ENCODE measurements around the gene ZFHX3. TPM values are rescaled to one million over a fixed set of nuclear protein-coding genes. Genes with fewer than 3 reads are reported as not detected.

ZFHX3 gene
- total and polyA plus RNA-seq, 10 of the 15 experiments (the other 5 are each of a cell fraction or from before 2014, with no cell fraction given) = 0.68 to 8.6 (median 2.0) TPM

DNA sequence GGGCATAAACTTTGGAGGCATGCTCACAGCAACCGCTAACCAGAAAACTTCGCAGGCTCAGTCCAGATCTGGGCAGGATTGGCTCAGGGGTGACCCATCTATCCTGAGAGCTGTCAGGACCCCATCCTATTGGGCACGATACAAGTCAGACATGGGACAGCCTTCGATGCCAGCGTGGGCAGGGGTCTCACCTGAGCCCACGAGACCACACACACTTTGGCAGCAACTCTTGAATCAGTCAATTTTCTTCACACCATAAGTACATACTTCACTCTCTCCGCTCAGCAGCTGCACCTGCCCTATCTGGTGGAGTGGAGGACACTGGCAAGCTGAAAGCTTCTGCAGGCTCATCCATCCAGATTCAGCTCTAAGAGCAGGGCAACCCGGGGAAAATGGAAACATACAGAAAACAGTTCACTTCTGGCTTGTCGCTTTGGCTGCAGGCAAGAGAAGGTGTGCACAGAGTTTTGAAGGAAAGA lies 48.3 kb downstream of the ZFHX3 start (continued):
- TF ChIP-seq, protein P1, sequence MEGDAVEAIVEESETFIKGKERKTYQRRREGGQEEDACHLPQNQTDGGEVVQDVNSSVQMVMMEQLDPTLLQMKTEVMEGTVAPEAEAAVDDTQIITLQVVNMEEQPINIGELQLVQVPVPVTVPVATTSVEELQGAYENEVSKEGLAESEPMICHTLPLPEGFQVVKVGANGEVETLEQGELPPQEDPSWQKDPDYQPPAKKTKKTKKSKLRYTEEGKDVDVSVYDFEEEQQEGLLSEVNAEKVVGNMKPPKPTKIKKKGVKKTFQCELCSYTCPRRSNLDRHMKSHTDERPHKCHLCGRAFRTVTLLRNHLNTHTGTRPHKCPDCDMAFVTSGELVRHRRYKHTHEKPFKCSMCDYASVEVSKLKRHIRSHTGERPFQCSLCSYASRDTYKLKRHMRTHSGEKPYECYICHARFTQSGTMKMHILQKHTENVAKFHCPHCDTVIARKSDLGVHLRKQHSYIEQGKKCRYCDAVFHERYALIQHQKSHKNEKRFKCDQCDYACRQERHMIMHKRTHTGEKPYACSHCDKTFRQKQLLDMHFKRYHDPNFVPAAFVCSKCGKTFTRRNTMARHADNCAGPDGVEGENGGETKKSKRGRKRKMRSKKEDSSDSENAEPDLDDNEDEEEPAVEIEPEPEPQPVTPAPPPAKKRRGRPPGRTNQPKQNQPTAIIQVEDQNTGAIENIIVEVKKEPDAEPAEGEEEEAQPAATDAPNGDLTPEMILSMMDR (IDR thresholded peaks at IDR 0.05 in 2 of 3, conservative IDR thresholded peaks at IDR 0.05 in 1 of 3; ENCODE audit: control insufficient read depth in 2 of 3, extremely low read depth in 1 of 3, insufficient read depth in 1 of 3, low read depth in 3 of 3, low read length in 3 of 3) = no peak
- no peak for TF ChIP-seq RELA (IDR thresholded peaks at IDR 0.05; ENCODE audit: borderline replicate concordance, partially characterized antibody)
- TF ChIP-seq BCL11A (IDR thresholded peaks at IDR 0.05; ENCODE audit: low read depth, low read length) = no peak
- no peak for TF ChIP-seq ZNF207 (IDR thresholded peaks at IDR 0.05; ENCODE audit: borderline replicate concordance)

DNA sequence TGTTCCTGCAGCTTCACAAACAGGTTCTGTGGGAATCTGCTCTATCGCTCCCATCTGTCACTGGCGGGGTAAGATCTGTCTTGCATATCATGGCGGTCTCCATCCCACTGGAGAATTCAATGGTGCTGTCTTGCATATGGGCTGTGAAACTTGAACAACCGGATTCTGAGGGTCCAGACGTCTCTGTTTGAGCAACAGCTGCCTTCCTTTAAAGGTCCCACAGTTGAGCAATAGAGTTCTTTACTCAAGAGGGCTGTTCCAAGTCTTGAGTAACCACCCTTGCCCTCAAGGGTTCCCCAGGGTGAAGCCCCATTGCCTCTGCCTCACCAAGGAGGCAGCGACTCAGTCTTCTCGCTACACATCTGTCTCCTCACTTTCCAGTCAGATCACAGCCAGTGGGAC lies 50.8 kb downstream of the ZFHX3 start:
- peaks cover 8% of the 10 kb centered on the region; the same call in 2 of the 3 replicates for H3K9me3 ChIP-seq (replicated peaks; ENCODE audit: control insufficient read depth, insufficient read depth, low read length)
- RAD21 ChIA-PET (ENCODE audit: unreplicated experiment) = no interaction called here
- H3K36me3 ChIP-seq (ENCODE audit: control insufficient read depth in 2 of 2, insufficient read depth in 2 of 2, low read length in 1 of 2) = no peaks in the 10 kb centered on the region
- no peak overlapping the region for H3K4me2 ChIP-seq (ENCODE audit: control insufficient read depth, insufficient read depth)
- no peak overlapping the region for H3K27ac ChIP-seq (ENCODE audit: control insufficient read depth, insufficient read depth)
- no peaks in the 10 kb centered on the region for H3K4me1 ChIP-seq (ENCODE audit: control insufficient read depth, insufficient read depth, low read length)
- no peaks in the 10 kb centered on the region; the same call in 1 of the 2 replicates for H3K79me2 ChIP-seq (ENCODE audit: control insufficient read depth, insufficient read depth, low read length)
- H2AFZ ChIP-seq (ENCODE audit: control insufficient read depth, low read depth, low read length) = no peak overlapping the region
- CTCF ChIA-PET = interaction anchor here (0.9 kb wide), 1 partner anchor 14 kb away, joined by 3 read pairs; no protein-coding TSS in a partner anchor
- POLR2A ChIA-PET = no interaction called here
- TF ChIP-seq, protein P2, sequence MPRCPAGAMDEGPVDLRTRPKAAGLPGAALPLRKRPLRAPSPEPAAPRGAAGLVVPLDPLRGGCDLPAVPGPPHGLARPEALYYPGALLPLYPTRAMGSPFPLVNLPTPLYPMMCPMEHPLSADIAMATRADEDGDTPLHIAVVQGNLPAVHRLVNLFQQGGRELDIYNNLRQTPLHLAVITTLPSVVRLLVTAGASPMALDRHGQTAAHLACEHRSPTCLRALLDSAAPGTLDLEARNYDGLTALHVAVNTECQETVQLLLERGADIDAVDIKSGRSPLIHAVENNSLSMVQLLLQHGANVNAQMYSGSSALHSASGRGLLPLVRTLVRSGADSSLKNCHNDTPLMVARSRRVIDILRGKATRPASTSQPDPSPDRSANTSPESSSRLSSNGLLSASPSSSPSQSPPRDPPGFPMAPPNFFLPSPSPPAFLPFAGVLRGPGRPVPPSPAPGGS (IDR thresholded peaks at IDR 0.05; ENCODE audit: borderline replicate concordance, insufficient read depth, low read depth, low read length, poor library complexity, severe bottlenecking) = peak; percentile 61
- TF ChIP-seq TCF7 (IDR thresholded peaks at IDR 0.05; ENCODE audit: borderline replicate concordance) = no peak
- ATAC-seq = no peak
- BruUV-seq (replicated peaks) = no TSS peak
- in situ Hi-C loops (cut with MboI) (no loop called here), intact Hi-C loops (cut with micrococcal nuclease; ENCODE audit: unreplicated experiment) (no loop called here)
- no peaks in the 10 kb centered on the region for H3K27me3 ChIP-seq (replicated peaks in 1 of 2; ENCODE audit: control insufficient read depth in 2 of 2, insufficient read depth in 2 of 2, low read length in 1 of 2)
- SMC1A ChIA-PET (ENCODE audit: uncharacterized antibody, unreplicated experiment) = interaction anchor here (1.2 kb wide), 1 partner anchor 11 kb away, joined by 3 read pairs; no protein-coding TSS in a partner anchor
- DNase-seq (ENCODE audit: low read depth, low spot score) = no peak
- H4K20me1 ChIP-seq (ENCODE audit: control insufficient read depth, insufficient read depth) = no peaks in the 10 kb centered on the region
- no peak overlapping the region for H3K4me3 ChIP-seq
- no peak overlapping the region for H3K9ac ChIP-seq (ENCODE audit: control insufficient read depth, insufficient read depth, low read length)
- 96% methylated on average over 7 of the region's 7 CpGs for WGBS (ENCODE audit: insufficient coverage, insufficient replicate concordance, low lambda C conversion rate, missing lambda C conversion rate)
- FAIRE-seq = no peak
